NCI-H1436 treated with DMSO at 0.1 percent for 48 hours (cell line): ENCODE results near the gene ZNF548.

Experiments used
- DNase-seq: peaks from one replicate; lab custom pipeline; 2025; lab: John Stamatoyannopoulos, UW

The ZNF548 gene

GRCh38 chr19:57398868-57399267, 9.2 kb downstream of the ZNF548 start:
- no peak for DNase-seq

- no peak for DNase-seq
Observed at GRCh38 chr19:57403737-57404563, 14.3 kb downstream of the ZNF548 start.

GRCh38 chr19:57406516-57407123, 17.0 kb downstream of the ZNF548 start:
- DNase-seq = no peak

DNA sequence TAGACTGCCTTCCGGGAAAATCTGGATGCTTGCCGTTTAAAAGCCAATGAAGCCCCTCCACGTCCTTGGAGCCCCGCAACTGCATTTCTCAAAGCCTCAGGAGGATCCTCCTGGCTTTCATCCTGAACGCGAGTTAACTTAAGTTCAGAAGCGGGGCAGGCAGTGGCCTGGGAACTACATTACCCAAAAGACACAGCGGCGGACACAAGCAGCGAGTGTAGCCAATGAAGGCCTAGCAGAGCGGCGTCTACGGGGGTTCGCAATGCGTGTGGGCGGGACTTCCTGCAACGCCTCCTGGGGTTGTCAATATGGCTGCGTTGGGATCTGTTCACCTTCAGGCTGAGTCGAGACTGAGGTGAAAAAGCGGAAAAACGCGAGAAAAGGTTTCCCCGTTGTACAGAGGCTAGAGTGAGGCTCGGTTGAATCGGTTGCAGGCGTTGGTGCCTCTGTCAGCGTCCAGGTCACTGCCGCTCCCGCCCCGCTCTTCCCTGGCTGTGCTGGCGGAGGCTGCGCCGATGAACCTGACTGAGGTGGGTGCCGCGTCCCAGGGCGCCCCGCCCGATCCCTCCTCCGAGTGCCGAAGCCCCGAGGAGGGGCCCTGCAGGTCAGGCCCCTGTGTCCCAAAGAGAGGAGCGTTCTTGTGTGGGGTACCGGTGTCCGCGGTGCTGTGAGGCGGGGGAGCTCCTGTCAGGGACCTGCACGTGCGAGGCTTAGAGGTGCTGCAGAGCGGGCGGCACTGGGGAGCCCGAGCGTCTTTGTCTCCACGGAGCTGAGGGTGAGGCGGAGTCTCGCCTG, 21.4 kb downstream of the ZNF548 start, which contains the start of gene ZNF17:
Gene ZNF17, plus strand, starts transcription at position 285 of the 795 bp plus-strand sequence. CDS start 2,455 bp downstream, outside the sequence.
- peak; percentile 72 for DNase-seq

GRCh38 chr19:57419439-57419838, 29.8 kb downstream of the ZNF548 start:
- DNase-seq = no peak

DNA sequence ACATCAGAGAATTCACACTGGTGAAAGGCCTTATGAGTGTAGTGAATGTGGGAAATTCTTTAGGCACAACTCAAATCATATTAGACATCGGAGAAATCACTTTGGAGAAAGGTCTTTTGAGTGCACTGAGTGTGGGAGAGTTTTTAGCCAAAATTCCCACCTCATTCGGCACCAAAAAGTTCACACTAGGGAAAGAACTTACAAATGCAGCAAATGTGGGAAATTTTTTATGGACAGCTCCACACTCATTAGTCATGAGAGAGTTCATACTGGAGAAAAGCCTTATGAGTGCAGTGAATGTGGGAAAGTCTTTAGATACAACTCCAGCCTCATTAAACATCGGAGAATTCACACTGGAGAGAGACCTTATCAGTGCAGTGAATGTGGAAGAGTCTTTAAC, 31.4 kb downstream of the ZNF548 start:
- DNase-seq = no peak

DNA sequence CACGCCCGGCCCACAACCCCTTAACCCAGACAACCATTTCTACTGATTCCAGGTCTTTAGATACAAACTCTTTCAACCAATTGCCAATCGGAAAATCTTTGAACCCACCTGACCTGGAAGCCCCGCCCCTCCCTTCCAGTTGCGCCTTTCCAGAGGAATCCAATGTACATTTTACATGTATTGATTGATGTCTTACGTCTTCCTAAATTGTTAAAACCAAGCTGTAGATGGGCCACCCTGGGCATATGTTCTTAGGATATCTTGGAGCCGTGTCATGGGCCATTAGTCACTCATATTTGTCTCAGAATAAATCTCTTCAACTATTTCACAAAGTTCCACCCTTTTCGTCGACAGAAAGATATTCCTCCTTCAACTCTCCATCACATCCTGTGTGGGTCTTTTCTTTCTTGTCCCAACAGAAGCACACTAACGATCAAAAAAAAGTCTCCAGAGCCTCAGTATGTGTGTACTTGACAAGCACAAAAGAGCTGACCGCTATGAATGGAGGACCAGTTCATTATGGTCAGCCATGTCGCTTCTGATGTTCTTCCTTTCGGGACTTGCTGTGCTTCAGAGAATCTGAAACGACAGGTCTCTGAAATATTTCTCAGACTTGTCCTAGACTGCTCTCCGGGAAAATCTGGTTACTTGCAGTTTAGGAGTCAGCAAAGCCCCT, 44.9 kb downstream of the ZNF548 start:
- DNase-seq = no peak

- peak; percentile 99 for DNase-seq
Observed at GRCh38 chr19:57435062-57435978, 45.7 kb downstream of the ZNF548 start, which contains the start of gene ZNF749. Gene ZNF749 (plus strand): TSS chr19:57435325. CDS start chr19:57435579, 254 bp downstream.

- DNase-seq = no peak
Observed at GRCh38 chr19:57436417-57436816, 46.8 kb downstream of the ZNF548 start.

DNA sequence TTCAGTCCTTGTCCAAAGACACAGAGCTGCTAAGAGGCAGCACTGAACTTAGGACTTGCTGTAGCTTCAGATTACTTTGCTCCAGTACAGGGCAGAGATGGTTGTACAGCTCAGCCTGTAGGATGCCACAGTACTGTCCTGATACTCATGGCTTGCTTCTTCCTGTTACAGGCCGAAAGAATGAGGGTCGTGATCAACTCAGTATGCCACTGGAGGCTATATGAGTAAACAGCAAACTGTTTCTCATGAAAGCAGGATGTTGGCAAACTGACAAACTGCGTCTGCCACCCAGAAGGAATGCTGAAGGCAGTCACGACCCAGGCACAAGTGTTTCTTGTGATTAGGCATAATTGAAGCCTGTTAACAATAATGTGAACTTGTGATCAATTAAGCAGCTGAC, 48.3 kb downstream of the ZNF548 start:
- DNase-seq = no peak

DNA sequence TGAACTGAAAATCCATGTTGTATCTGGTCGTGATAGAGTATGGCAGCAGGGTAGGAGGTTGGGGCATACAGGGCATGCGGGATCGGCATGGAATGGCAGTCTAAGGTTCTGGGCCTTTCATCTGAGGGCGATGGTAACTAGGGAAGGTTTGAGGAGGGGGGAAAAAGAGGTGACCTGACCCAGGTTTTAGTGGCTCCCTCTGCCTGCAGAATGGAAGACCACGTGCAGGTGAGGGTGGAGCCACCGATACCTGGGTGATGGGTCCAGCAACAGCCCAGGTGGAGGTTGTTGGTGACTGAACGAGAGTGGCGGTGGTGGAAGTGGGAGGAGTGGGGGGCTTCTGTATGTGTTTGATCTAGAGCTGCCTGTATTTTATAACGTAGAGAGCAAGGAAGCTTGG, 49.3 kb downstream of the ZNF548 start:
- no peak for DNase-seq

- DNase-seq = no peak
Observed at GRCh38 chr19:57441979-57442752, 52.5 kb downstream of the ZNF548 start.

DNA sequence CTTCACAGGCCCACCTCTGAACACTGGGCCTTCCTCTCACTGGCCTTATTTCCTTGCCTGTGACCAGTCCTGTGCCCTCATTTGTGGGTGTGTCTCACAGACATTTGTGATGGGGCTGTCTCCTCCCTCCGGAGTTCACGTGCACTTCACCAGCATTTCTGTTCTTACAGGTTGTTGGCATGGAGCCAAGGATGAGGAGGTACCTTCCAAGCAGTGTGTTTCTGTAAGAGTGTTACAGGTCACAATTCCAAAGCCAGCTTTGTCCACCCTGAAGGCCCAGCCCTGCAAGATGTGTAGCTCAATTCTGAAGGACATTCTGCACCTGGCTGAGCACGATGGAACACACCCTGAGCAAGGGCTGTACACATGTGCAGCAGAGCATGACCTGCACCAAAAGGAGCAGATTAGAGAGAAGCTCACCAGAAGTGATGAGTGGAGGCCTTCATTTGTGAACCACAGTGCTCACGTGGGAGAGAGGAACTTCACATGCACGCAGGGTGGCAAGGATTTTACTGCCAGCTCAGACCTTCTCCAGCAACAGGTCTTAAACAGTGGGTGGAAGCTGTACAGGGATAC, 53.6 kb downstream of the ZNF548 start:
- DNase-seq = no peak

DNA sequence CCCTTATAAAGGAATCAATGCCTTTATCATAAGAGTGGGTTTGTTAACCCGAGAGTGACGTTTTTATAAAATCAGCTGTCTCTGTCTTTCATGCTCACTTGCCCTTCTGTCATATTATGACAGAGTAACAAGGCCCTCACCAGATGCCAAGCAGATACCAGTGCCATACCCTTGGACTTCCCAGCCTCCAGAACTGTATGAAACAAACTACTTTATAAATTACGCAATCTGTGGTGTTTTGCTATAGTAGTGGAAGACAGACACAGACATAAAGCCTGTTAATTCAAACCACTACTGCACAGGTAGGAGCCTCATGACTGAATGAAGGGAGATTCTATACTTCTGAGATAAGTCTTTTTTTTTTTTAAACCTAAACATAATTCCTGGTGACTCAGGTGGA, 62.7 kb downstream of the ZNF548 start:
- no peak for DNase-seq
